BLaER1 (cell line): Measurements from ENCODE around the gene SLC22A25.
"Not testable (repeated sequence)": the region's sequence is repeated elsewhere in the genome, so short reads cannot be mapped to it uniquely, and the experiment has no call there.

Experiments
- H3K27ac ChIP-seq: shearing (Covaris generic); formaldehyde crosslinking; 2 replicates; pipeline ENCODE4 v1.8.1; 2022
- H3K27me3 ChIP-seq: shearing (Covaris generic); formaldehyde crosslinking; 2 replicates; pipeline ENCODE4 v1.8.1; 2022
- H3K36me3 ChIP-seq: shearing (Covaris generic); formaldehyde crosslinking; 2 replicates; pipeline ENCODE4 v1.8.1; 2022
- H3K4me1 ChIP-seq: shearing (Covaris generic); formaldehyde crosslinking; 2 replicates; pipeline ENCODE4 v1.8.1; 2022
- H3K4me2 ChIP-seq: shearing (Covaris generic); formaldehyde crosslinking; 2 replicates; pipeline ENCODE4 v1.8.1; 2022
- H3K4me3 ChIP-seq: shearing (Covaris generic); formaldehyde crosslinking; 2 replicates; pipeline ENCODE4 v1.8.1; 2022
- H3K9ac ChIP-seq: shearing (Covaris generic); formaldehyde crosslinking; 2 replicates; pipeline ENCODE4 v1.8.1; 2022
- H3K9me3 ChIP-seq: shearing (Covaris generic); formaldehyde crosslinking; 2 replicates; pipeline ENCODE4 v1.8.1; 2022
- H4K20me1 ChIP-seq: shearing (Covaris generic); formaldehyde crosslinking; 2 replicates; pipeline ENCODE4 v1.8.1; 2022
- Cebpa-rat ChIP-seq: shearing (Covaris generic); IDR thresholded peaks from 2 replicates; pipeline ENCODE4 v1.8.1; 2022

Gene SLC22A25

DNA sequence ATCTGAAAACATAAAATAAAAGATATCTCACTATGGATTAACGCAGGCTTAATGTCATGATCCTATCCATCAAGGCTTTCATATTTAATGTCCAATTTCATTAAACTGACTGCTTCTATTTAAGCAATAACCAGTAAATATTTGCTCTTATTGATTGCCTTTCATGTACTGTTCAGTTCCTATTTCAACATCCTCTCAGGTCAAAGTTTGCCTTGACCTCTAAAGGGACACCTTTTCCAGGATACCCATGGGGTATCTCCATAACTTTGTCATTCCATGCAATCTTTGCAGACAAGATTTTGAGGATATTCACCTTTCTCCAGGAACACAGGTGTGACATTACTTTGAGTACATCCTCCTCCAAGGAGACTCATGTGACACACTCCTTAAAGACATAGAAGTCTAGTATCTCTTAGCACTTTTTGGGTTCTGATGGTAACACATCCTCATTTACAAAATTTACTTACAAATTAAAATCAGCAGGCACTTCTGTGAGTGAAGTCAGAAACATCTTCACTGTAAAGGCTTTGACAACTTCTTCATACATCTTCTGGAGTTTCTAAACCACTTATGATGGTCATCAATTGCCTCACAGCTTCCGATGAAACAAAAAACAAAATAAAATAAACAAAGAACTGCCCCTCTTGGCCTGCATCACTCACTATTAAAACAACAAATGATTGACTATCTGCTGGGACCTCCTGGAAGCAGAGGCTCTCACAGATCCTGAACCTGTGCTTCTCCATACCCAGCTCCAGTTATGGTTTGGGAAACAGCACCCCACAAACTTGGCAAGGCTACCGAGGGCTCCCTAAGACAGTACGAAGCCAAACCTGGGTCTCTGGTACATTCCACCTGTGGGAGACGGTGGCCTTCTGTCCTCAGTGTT, 7.0 kb upstream of the SLC22A25 start:
- Histone ChIP-seq H3K27me3 (no peaks in the 10 kb centered on the region), H3K9me3 (no peaks in the 10 kb centered on the region), H3K9ac (no peak overlapping the region), H3K36me3 (no peaks in the 10 kb centered on the region), H3K4me1 (no peaks in the 10 kb centered on the region), H4K20me1 (no peaks in the 10 kb centered on the region), H3K4me2 (no peak overlapping the region), H3K27ac (no peak overlapping the region), H3K4me3 (no peak overlapping the region)
- TF ChIP-seq Cebpa-rat: no peak

DNA sequence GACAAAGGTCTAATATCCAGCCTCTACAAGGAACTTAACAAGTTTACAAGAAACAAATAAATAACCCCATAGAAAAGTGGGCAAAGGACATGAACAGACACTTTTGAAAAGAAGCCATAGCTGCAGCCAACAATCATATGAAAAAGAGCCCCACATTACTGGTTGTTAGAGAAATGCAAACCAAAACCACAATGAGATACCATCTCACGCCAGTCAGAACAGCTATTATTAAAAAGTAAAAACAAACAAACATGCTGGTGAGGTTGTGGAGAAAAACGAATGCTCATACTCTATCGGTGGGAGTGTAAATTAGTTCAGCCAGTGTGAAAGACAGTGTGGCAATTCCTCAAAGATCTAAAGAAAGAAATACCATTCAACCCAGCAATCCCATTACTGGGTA, 5.6 kb upstream of the SLC22A25 start:
- Histone ChIP-seq H3K36me3 (no peaks in the 10 kb centered on the region), H3K4me1 (no peaks in the 10 kb centered on the region), H3K4me2 (no peak overlapping the region), H3K27ac (no peak overlapping the region), H4K20me1 (no peaks in the 10 kb centered on the region), H3K4me3 (no peak overlapping the region), H3K27me3 (no peaks in the 10 kb centered on the region), H3K9ac (no peak overlapping the region), H3K9me3 (no peaks in the 10 kb centered on the region)
- TF ChIP-seq Cebpa-rat: no peak

DNA sequence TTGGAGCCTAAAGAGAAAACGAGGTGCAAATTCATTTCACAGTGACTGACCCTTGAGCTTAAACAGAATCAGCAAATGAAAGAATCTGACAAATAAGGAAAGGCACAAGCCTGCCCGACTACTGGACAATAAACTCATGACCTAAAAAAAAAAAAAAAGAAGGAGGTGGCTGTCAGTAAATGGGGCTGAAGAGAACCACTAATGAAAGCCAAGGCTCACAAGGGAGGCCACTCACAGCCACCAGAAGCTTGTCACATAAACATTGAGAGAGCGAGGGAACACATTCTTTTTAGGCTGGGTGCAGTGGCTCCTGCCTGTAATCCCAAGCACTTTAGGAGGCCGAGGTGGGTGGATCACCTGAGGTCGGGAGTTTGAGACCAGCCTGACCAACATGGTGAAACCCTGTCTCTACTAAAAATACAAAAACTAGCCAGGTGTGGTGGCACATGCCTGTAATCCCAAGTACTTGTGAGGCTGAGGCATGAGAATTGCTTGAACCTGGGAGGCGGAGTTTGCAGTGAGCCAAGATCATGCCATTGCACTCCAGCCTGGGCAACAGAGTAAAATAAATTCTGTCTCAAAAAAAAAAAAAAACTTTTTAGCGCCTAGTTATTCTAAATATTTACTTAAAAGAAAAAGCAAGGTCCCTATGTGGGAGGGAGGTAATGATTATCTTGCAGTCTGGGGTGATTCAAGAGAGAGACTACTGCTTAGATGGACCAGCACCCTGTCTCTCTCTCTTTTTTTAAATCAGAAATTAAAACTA, 4.0 kb upstream of the SLC22A25 start:
- H3K4me3 ChIP-seq, H3K4me2 ChIP-seq, H3K9ac ChIP-seq, H3K27me3 ChIP-seq, H3K27ac ChIP-seq, H4K20me1 ChIP-seq, H3K36me3 ChIP-seq, H3K9me3 ChIP-seq, H3K4me1 ChIP-seq: not testable (repeated sequence)

DNA sequence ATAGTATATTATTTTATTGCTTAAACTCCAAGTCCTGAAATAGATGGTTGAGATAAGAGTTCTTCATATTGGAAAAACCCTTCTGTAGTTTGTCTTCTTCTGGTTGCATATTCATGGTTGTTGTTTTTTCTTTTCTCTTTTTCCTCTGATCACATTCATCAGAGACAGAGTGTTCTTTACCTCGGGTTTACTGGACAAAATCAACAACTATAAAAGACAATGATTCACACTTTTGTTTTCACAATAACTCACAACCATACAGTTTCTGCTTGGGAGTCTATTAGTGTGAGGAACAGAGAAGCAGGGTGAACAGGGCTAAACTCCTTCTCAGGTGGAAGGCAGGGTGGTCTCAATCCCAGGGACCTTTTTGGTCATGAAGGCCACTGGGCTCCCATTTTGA, 2.6 kb upstream of the SLC22A25 start:
- no peak overlapping the region for H3K4me2 ChIP-seq
- no peaks in the 10 kb centered on the region for H3K9me3 ChIP-seq
- H3K27ac ChIP-seq: no peak overlapping the region
- no peaks in the 10 kb centered on the region for H3K36me3 ChIP-seq
- H3K9ac ChIP-seq: no peak overlapping the region
- H3K4me3 ChIP-seq: no peak overlapping the region
- no peak for TF ChIP-seq Cebpa-rat
- H3K27me3 ChIP-seq: no peaks in the 10 kb centered on the region
- H4K20me1 ChIP-seq: no peaks in the 10 kb centered on the region
- H3K4me1 ChIP-seq: peaks cover 14% of the 10 kb centered on the region

DNA sequence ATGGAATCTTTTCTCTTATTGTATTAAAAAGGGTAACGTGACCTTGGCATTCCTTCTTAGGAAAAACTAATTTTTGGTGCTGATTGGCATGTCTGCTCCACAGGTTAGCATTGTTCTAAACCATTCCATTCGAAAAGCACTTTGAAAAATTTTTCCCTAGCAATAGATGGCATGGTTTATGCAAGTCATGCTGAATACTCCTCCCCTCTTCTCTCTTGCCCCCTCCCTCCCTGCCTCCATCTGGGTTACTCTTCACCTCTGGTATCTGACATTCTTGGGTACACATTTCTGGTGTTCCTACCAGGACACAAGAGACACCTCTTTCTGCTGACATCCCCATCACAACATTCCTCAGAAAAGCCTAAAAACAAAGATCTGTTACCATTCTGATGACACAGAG, 1.5 kb upstream of the SLC22A25 start:
- TF ChIP-seq Cebpa-rat: no peak
- H4K20me1 ChIP-seq: no peaks in the 10 kb centered on the region
- no peak overlapping the region for H3K4me3 ChIP-seq
- no peaks in the 10 kb centered on the region for H3K36me3 ChIP-seq
- H3K27ac ChIP-seq: no peak overlapping the region
- no peaks in the 10 kb centered on the region for H3K27me3 ChIP-seq
- H3K4me1 ChIP-seq: peaks cover 14% of the 10 kb centered on the region
- no peaks in the 10 kb centered on the region for H3K9me3 ChIP-seq
- H3K4me2 ChIP-seq: no peak overlapping the region
- no peak overlapping the region for H3K9ac ChIP-seq

DNA sequence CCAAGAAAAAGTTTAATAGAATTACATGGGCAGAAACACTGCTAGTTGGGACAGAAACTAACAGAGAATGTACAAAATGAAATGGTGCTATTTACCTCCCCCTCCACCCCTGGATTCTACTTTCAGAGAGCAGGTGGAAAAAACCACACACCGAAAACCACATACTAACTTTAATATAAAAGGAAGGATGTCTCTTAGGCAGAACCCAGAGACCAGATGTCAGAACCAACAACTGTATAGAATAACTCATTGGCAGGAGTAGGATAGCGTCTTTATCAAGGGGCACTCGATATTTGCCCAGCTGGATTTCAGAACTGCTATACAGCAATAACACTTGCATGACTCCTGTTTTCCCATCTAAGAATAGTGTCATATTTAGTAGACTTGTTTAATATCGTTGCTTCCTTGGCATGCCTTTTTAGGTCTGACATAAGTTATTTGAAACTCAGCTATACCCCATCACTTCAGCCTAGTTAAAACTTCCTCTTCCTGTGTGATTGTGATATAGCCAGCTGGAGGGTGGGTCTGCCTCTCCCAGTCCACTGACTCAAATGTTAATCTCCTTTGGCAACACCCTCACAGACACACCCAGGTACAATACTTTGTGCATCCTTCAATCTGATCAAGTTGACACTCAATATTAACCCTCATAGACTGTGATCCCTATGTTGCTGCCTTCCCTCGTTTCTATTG, 1.2 kb downstream of the SLC22A25 start:
- no peaks in the 10 kb centered on the region for H4K20me1 ChIP-seq
- H3K36me3 ChIP-seq: no peaks in the 10 kb centered on the region
- no peak for TF ChIP-seq Cebpa-rat
- peak overlapping the region; percentile 50 for H3K4me2 ChIP-seq
- peaks cover 14% of the 10 kb centered on the region for H3K4me1 ChIP-seq
- no peaks in the 10 kb centered on the region for H3K27me3 ChIP-seq
- no peak overlapping the region for H3K27ac ChIP-seq
- no peak overlapping the region for H3K9ac ChIP-seq
- H3K9me3 ChIP-seq: peaks cover 1% of the 10 kb centered on the region
- H3K4me3 ChIP-seq: no peak overlapping the region

DNA sequence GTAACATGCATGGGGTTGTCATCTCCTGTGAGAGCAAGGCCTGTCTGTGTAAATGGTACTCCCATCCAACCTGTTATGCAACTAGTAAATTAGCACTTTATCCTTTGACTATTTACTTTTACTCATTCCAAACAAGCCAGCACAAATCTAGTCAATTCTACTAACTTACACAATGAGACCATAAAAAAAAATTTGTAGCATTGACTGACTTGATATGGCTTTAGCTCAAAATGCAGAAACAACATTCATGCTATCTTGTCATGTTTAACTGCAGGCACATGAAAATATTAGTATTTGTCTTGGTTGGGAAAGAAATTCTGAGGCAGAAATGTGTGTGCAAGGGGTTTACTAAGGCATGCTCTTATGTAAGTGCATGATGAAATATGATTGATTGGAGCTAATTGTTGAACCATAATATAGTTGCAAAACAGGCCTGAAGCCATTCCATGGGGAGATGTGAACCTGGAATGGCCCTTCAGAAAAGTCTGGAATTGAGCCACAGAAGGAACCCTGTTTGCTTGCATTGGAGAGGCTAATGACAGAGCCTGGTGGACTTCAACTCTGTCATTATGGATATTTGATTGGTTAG, 2.5 kb downstream of the SLC22A25 start:
- H3K4me1 ChIP-seq: peaks cover 14% of the 10 kb centered on the region
- H4K20me1 ChIP-seq: no peaks in the 10 kb centered on the region
- TF ChIP-seq Cebpa-rat: no peak
- H3K27ac ChIP-seq: no peak overlapping the region
- H3K4me3 ChIP-seq: no peak overlapping the region
- no peak overlapping the region for H3K4me2 ChIP-seq
- peaks cover 15% of the 10 kb centered on the region for H3K9me3 ChIP-seq
- no peak overlapping the region for H3K9ac ChIP-seq
- no peaks in the 10 kb centered on the region for H3K36me3 ChIP-seq
- no peaks in the 10 kb centered on the region for H3K27me3 ChIP-seq

DNA sequence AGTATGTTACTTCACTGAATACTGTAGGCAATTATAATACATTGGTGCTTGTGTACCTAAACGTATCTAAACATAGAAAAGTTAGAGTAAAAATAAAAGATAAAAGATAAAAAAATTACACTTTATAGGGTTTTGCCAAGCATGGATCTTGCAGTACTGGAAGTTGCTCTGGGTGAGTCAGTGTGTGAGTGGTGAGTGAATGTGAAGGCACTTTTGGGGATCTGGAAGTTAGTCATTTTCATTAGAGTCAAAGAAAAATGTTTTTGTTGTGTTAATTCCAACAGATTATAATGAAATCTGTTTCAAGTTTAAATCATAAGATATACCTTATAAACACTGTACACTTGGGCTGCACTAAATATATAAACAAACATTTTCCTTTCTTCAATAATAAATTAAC, 3.3 kb downstream of the SLC22A25 start:
- H3K4me2 ChIP-seq: no peak overlapping the region

DNA sequence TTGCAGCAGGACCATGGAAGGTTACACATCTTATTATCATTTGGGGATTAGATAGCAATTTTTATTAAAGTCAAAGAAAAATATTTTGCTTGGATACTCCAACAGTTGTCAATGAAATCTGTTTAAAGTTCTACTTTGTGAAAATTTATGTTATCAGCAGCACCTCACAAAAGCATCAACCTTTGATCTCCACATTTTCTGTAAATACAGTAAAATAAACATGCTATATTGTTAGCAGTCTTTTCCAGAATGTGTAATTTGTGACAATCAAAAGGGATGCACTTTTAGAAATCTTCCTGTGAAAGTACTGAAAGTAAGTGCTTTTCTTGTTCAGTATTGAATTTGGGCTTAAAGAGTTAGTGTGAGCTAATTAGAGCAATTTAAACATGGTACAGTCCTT, 4.1 kb downstream of the SLC22A25 start:
- Histone ChIP-seq H3K4me3 (no peak overlapping the region), H3K9me3 (peaks cover 24% of the 10 kb centered on the region), H3K9ac (no peak overlapping the region), H4K20me1 (no peaks in the 10 kb centered on the region), H3K36me3 (no peaks in the 10 kb centered on the region), H3K4me1 (peaks cover 14% of the 10 kb centered on the region), H3K4me2 (no peak overlapping the region), H3K27ac (no peak overlapping the region), H3K27me3 (no peaks in the 10 kb centered on the region)
- TF ChIP-seq Cebpa-rat: no peak

More for the DNA sequence above, 3.3 kb downstream of the SLC22A25 start:
- Histone ChIP-seq H3K36me3 (no peaks in the 10 kb centered on the region), H3K9me3 (peaks cover 22% of the 10 kb centered on the region), H3K4me3 (no peak overlapping the region), H3K27ac (no peak overlapping the region), H3K9ac (no peak overlapping the region), H4K20me1 (no peaks in the 10 kb centered on the region), H3K27me3 (no peaks in the 10 kb centered on the region), H3K4me1 (peaks cover 14% of the 10 kb centered on the region)
- no peak for TF ChIP-seq Cebpa-rat
